ENCODE measurements around the gene SELENOW.
"Not testable (repeated sequence)": the region's sequence is repeated elsewhere in the genome, so short reads cannot be mapped to it uniquely, and the experiment has no call there.

The SELENOW gene

DNA sequence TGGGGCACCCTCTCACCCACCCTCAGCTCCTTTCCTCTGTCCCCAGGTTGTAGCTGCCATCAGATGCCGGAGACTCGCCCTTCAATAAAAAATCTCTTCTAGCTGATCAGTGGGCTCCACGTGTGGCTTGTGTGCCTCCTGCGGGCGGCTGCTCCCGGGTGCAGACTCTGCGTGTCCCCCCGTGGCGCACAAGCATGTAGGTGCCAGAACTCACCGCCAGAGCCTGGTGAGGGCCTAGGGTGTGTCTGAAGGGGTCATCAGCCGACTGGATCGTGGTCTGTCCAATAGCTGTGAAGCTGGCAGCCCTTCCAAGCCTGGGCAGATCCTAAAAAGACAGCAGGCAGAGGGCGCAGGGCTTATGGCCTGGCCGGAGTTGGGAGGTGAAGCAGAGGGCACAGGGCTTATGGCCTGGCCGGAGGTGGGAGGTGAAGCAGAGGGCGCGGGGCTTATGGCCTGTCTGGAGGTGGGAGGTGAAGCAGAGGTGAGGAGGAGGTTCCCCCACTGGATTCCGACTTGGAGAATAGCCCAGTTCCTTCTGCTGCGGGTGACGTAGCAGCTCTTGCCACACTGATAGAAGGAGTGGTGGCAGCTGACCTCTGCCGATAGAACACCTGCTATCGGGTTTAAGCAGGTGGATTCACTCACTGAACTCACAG, 21.4 kb upstream of the SELENOW start:
- FAIRE-seq = no peak

DNA sequence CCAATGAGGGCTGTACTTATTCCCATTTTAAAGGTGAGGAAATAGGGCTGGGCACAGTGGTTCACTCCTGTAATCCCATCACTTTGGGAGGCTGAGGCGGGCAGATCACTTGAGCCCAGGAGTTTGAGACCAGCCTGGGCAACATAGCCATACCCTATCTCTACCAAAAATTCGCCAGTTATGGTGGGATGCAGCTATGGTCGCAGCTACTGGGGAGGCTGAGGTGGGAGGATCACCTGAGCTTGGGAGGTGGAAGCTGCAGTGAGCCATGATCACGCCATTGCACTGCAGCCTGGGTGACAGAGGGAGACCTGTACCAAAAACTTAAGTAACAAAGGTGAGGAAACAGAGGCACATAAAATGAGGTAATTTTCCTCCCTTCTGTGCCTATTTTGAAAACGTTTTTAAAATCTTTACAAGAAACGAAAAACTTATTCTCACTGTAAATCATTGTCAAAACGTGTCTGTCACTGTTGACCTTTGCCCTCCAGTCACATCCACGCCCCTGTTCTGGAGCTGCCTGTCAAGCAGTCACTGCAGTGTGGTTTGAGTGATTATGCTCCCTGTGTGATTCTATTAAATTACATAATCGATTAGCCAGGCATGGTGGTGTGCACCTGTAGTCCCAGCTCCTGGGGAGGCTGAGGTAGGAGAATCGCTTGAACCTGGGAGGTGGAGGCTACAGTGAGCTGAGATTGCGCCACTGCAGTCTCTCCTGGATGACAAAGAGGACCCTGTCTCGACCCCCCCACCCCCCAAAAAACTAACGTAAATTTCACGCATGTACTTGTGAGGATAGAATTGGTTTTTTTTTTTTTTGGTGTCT, 20.7 kb upstream of the SELENOW start:
- no peak for FAIRE-seq

DNA sequence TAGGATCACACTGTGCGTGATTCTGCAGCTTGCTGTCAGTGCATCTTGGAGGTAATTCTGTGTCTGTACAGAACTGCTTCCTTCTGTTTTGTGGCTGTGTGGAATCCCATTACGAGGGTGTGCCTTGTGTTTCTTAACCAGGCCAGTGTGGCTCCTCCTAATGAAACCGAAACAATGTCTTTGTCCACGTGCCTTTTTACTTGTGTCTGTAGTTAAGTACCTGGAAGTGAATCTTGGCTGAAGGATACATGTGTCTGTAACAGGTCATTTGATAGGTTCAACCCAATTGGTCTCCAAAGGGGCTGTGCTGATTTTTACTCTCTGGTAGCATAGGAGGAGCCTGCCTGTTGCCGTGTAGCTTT, 20.1 kb upstream of the SELENOW start:
- no peak for FAIRE-seq

DNA sequence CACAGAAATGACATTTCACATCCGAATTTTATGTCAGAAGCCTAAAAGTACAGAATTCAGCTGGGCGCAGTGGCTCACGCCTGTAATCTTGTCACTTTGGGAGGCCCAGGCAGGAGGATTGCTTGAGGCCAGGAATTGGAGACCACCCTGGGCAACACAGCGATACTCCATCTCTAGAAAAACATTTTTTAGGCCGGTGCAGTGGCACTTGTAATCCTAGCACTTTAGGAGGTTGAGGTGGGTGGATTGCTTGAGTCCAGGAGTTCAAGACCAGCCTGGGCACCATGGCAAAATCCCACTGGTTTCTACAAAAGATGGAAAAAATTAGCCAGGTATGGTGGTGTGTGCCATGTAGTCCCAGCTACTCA, 17.9 kb upstream of the SELENOW start:
- no peak for FAIRE-seq

DNA sequence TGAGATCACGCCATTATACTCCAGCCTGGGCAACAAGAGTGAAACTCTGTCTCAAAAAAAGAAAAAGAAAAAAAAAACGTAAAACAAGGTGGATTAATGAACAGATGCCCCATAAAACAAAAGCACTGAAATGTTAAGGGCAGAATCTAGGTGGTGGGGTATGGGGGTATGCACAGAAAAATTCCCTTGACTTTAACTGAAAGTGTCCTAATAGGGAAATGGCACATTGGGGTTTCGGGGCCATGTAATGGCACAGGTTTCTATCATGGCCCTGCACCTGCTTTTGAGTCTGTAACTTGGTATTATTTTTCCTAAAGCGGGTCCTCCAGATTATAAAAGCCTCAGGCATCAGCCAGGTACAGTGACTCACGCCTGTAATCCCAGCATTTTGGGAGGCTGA, 16.9 kb upstream of the SELENOW start:
- no peak for FAIRE-seq

DNA sequence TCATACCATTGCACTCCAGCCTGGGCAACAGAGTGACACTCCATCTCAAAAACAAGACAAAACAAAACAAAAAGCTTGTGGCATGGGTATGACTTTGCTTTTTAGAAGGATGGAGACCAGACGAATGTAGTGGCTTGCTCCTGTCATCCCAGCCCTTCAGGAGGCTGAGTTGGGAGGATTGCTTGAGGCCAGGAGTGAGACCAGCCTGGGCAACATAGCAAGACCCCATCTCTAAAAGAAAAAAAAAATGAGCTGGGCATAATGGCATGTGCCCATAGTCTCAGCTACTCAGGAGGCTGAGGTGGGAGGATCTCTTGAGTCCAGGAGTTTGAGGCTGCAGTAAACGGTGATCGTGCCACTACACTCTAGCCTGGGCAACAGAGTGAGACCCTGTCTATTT, 16.4 kb upstream of the SELENOW start:
- FAIRE-seq = no peak

DNA sequence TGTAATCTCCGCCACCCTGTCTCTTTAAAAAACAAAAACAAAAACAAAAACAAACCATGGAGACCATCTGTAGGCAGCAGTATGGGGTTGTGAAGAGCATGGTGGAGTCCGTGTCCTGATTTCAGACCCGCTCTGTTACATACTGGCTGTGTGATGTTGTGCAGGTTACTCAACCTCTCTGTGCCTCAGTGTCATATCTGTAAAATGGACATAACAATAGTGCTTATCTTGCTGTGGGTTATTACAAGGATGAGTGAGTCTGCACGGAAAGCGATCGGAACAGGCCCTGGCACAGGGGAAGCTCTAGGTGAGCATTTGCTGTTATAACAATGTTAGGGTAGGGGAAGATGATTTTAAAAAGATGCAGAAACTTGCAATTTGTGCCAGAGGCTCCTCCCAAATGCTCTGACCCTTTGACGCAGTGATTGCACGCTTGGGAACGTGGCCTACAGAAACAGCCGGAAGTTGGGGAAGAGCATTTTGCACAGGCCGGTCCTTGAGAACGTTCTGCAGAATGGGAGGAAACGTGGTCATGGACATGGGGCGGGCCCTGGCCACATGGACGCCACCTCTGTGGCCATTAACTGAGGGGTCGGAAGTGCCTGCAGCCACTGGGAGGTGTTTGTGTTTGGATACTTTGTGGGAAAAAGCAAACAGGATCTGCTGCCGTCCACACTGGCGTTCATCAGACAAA, 15.7 kb upstream of the SELENOW start:
- FAIRE-seq = no peak

DNA sequence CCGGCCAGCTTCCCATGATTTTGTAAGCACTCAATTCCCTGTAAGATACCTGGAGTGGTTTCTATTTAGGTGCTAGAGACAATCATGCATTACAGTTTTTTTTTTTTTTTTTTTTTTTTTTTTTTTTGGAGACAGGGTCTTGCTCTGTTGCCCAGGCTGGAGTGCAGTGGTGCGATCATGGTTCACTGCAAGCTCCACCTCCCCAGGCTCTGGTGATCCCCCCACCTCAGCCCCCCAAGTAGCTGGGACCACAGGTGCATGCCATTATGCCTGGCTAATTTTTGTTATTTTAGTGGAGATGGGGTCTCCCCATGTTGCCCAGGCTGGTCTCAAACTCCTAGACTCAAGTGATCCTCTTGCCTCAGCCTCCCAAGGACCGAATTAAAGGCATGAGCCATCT, 13.8 kb upstream of the SELENOW start:
- not testable (repeated sequence) for FAIRE-seq

DNA sequence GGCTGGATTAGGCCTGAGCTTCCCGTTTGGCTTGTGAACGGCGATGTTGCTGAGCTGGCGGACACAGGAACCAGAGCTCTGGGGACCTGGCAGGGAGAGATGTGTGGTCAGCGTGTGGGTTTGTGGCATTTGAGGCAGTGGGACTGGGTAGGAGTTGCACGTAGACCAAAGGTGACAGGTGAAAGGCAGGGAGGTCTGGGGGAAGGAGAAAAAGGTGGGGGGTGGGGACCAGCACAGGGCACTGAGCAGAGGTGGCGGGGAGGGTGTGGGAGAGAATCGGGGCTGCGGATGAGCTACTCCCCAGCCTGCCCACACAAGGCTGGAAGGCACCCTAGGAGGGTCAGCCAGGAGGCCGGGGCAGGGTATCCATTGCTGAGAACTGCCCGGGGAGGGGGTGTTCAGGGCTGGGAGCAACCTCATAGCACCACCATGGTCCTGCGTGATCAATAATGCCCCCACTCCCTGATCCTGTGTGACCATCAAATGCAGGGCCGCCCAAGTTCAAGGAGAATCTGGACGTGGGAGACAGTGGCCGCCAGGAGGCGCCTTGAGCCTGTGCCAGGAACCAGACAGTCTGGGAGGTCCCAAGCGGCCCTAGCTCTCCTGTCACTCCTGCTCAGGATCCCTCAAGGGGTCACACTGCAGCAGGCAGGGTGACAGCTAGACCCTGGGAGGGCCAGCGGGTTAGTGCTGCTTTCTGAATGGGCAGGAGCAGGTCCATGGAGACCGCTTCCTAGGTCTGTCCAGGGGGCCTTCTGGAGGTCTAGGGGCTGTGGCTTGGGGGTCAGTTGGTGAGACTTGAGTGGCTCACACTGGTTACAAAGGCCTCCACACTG, 12.8 kb upstream of the SELENOW start:
- no peak for FAIRE-seq

DNA sequence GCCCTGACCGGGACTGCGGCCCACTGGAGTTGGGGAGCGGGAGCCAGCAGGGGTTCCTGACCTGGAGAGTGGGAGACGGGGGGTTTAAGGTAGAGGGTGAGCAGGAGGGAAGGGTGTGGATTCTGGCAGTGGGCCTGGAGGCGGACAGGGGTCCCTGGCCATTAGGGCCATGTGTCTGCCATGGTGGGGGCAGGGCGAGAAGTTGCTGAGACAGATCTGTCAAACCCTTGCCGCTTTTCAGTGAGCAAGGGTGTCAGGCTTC, 12.2 kb upstream of the SELENOW start:
- no peak for FAIRE-seq

DNA sequence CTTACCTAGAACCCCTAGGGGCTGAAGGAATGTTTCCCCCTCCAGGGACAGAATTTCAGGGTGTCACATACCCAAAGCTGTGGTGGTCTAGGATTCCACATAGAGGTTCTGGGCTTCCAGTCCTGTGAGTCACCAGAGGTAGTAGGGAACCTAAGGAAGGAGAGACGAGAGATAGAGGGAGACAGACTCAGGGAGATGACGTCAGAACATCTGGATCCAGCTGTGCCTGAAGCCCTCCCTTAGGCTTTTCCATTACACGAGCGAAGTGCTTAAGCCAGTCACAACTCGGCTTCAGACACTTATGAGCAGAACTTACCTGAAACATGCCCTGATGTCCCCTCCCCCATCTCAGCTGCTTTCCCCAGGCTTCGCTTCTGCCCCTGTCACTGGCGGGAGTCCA, 11.8 kb upstream of the SELENOW start:
- no peak for FAIRE-seq

DNA sequence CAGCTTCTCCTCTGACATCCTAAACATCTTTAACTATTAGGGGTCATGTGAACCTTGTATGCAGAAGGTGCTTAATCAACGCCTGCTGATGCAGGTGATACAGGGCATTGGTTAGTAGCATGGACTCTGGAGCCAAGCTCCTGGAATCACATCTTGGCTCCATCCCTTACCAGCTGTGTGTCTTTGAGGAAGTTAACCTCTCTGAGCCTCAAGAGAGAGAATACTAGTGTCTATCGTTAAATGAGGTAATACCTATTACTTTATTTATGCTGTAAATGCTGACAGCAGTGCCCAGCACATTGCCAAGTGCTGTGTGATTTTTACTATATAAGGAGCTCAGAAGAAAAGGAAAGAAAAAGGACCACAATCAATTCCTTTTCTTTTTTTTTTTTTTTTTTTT, 11.2 kb upstream of the SELENOW start:
- no peak for FAIRE-seq

DNA sequence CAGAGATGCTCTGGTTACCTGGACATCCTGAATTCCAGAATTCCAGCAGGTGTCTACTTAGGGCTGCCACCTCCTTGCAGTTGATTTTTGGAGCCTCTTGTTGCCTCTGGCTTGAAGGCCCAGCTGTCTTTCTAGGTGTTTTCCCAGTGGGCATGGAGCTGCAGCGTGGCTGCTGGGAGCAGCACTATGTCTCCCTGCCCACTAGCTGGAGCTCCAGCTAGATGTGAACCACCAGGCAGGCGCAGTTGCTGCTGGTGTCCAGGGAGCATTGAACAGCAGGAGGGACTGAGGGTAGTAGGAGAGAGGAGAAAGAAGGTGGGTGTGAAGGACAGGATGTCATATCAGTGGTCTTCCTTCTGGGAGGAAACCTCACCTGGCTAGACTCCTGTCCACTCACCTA, 9.9 kb upstream of the SELENOW start:
- no peak for FAIRE-seq

DNA sequence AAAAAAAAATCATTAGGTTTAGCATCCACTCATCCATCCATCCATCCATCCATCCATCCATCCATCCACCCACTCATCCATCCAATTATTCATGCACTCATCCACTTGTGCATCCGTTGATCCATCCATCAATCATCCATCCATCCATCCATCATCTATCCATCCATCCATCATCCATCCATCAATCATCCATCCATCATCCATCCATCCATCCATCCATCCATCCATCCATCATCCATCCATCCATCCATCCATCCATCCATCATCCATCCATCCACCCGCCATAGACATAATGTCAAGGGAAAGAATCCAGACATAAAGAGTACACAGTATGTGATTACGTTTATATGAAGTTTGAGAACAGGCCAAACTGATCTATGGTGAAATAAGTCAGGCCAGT, 9.0 kb upstream of the SELENOW start:
- FAIRE-seq = no peak

DNA sequence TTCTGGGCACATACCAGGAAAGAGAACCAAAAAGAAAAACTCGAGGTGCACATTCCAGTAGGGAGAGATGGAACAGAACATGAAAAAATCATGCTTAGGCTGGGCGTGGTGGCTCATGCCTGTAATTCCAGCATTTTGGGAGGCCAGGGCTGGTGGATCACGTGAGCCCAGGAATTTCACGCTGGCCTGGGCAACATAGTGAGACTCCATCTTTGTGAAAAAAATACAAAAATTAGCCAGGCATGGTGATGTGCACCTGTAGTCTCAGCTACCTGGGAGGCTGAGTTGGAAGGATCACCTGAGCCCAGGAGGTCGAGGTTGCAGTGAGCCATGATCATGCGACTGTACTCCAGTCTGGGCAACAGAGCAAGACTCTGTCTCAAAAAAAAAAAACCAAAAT, 7.2 kb upstream of the SELENOW start:
- not testable (repeated sequence) for FAIRE-seq

DNA sequence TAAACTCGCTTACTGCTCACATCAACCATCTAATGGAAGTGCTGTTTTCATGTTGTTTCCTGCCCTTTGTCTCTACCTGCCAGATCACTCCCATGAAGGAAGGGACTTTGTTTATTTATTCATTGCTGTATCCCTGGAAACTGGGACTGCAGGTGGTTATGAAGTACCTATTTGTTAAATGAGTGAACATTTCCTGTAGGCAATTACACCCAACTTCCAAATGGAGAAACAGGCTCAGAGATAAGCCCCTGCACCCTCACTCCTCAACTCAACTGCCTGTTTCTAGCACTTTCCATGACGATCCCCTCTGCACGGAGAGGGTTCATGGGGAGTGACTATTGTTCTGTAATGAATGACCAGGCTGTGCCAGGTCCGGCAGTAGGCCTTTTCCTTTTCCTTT, 1.9 kb upstream of the SELENOW start:
- peak; percentile 98 for FAIRE-seq

DNA sequence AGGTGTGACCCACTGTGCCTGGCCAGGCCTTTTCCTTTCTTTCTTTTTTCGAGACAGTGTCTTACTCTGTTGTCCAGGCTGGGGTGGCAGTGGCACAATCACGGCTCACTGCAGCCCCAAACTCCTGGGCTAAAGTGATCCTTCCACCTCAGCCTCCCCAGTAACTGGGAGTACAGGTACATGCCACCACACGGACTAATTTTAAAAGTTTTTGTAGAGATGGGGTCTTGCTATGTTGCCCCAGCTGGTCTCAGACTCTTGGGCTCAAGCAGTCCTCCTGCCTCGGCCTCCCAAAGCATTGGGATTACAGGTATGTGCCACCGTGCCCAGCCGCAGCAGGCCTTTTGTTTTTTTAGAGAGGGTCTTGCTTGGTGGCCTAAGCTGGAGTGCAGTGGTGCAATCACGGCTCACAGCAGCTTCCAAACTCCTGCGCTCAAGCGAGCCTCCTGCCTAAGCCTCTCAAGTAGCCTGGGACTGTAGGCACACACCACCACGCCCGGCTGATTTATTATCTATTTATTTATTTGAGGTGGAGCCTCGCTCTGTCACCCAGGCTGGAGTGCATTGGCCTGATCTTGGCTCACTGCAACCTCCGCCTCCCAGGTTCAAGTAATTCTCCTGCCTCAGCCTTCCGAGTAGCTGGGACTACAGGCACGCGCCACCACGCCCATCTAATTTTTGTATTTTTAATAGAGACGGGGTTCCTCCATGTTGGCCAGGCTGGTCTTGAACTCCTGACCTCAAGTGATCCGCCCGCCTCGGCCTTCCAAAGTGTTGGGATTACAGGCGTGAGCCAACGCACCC, 1.1 kb upstream of the SELENOW start:
- FAIRE-seq = not testable (repeated sequence)

DNA sequence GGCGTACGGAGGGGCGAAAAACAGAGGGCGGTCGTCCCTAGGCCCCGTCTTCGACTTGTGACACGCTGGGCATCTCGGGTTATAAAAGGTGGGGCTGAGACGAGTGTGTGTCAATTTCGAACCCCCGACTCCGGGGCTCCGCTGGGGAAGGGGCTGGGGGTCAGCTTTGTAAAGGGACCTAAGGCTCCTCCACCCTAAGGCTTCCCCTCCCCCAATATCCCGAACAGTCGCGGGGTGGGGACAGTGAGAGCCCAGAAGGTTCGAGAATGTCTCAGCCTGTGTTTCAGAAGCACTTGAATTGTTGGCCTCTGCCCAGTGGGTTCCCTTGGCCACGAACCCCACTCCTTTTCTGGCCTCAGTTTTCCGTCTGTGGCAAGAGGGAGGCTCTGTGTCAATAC, 450 bp downstream of the SELENOW start:
- FAIRE-seq = no peak

DNA sequence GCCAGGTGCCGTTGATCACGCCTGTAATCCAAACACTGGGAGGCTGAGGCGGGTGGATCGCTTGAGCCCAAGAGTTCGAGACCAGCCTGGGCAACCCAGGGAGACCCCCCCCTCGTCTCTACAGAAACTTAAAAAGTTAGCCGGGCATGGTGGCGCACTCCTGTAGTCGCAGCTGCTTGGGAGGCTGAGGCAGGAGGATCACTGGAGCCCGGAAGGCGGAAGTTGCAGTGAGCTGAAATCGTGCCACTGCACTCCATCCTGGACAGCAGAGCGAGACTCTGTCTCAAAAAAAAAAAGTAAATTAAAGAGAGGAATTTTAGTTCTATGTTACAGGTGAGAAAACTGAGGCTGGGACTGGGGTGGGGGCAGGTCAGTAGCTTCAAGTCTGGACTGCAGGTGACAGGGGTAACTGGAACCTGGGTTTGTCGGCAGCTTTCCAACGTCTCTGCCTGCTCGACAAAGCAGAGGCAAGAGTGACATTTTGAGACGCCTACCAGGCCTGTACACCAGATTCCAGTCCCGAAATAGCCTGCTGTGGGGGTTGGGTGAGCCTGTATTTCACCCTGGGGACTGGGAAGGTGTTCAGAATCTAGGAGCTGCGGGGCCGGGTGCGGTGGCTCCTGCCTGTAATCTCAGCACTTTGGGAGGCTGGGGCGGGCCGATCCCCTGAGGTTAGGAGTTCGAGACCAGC, 1.2 kb downstream of the SELENOW start:
- no peak for FAIRE-seq

DNA sequence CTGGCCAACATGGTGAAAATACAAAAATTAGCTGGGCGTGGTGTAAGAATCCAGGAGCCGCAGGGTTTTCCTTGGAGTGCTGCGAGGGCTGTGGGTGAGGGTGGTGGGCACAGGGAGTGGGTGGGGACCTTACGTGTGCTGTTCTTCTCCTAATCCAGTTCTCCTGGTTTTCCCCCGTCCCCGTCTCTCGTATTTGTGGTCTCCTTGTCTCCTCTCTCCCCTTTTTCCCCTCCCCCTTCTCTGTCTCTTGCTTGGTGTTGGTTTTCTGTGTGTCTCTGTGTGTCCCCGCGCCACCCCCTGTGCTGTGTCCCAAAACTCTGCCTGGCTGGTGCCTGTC, 1.7 kb downstream of the SELENOW start:
- FAIRE-seq = no peak

DNA sequence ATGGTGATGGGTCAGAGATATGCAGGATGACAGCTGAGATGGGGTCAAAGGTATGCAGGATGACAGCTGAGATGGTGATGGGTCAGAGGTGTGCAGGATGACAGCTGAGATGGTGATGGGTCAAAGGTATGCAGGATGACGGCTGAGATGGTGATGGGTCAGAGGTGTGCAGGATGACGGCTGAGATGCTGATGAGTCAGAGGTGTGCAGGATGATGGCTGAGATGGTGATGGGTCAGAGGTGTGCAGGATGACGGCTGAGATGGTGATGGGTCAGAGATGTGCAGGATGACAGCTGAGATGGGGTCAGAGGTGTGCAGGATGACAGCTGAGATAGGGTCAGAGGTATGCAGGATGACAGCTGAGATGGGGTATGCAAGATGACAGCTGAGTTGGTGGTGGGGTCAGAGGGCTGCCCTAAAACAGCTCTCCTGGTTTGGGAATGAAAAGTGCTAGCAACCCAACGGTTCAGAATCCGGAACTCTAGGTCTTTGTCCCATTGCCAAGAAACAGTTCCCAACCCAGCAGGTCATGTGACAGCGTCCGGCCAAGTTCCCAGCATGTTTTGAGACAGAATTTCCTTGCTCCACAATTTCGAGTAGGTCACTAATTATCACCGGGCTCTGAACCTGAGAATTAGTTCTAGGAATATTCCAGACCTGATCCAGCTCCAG, 3.2 kb downstream of the SELENOW start:
- FAIRE-seq = no peak

DNA sequence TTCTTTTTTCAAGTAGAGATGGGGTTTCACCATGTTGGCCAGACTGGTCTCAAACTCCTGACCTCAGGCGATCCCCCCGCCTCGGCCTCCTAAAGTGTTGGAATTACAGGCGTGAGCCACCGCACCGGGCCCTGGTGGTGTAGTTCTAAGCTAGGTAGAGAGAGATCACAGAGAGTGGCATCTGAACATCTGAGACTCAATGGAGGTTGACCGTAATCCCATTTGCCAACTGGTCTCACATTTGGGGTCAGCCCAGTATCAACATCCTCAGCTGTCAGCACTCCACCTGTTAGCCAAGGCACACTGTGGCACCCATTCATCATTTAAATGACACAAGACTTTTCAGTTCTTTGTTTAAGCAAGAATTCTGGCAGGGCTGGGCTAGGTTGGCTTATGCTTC, 8.1 kb downstream of the SELENOW start:
- no peak for FAIRE-seq
